GM04504 (cell line): ENCODE measurements around the gene DNAJC17.

Source experiments
- DNase-seq: peaks from one replicate; pipeline ENCODE4 v3.0.0-alpha.2; 2012; ENCODE audit warnings: low read depth

The DNAJC17 gene

GRCh38 chr15:40807028-40807887 is at the start of gene DNAJC17, which contains the start of gene ZFYVE19:
DNAJC17 (minus strand) TSS chr15:40807473; CDS start chr15:40807446, 27 bp downstream.
ZFYVE19 (plus strand) TSS chr15:40807089; CDS start chr15:40807590, 501 bp downstream.
- DNase-seq: peak; percentile 96

- no peak for DNase-seq
Observed at GRCh38 chr15:40856746-40857145, 49.5 kb upstream of the DNAJC17 start.

GRCh38 chr15:40855706-40856234 is 48.5 kb upstream of the DNAJC17 start:
- no peak for DNase-seq

GRCh38 chr15:40854161-40854560 is 46.9 kb upstream of the DNAJC17 start:
- no peak for DNase-seq

- no peak for DNase-seq
Observed at GRCh38 chr15:40853241-40853890, 46.1 kb upstream of the DNAJC17 start.

GRCh38 chr15:40852529-40852928 is 45.3 kb upstream of the DNAJC17 start:
- DNase-seq: no peak

- DNase-seq: no peak
Observed at GRCh38 chr15:40850576-40851112, 43.4 kb upstream of the DNAJC17 start.

- no peak for DNase-seq
Observed at GRCh38 chr15:40847223-40847961, 40.1 kb upstream of the DNAJC17 start.

GRCh38 chr15:40846841-40847222 is 39.6 kb upstream of the DNAJC17 start:
- no peak for DNase-seq

- DNase-seq: no peak
Observed at GRCh38 chr15:40845511-40846284, 38.4 kb upstream of the DNAJC17 start.

GRCh38 chr15:40845036-40845435 is 37.8 kb upstream of the DNAJC17 start:
- DNase-seq: no peak

- no peak for DNase-seq
Observed at GRCh38 chr15:40844696-40845030, 37.4 kb upstream of the DNAJC17 start.

- DNase-seq: no peak
Observed at GRCh38 chr15:40843885-40844695, 36.8 kb upstream of the DNAJC17 start, which contains the start of gene SPINT1. SPINT1 (plus strand) TSS chr15:40844048; CDS start chr15:40844555, 507 bp downstream.

GRCh38 chr15:40843261-40843884 is 36.1 kb upstream of the DNAJC17 start:
- DNase-seq: no peak

- no peak for DNase-seq
Observed at GRCh38 chr15:40841741-40842140, 34.5 kb upstream of the DNAJC17 start.

GRCh38 chr15:40838756-40839155 is 31.5 kb upstream of the DNAJC17 start:
- DNase-seq: no peak

- DNase-seq: no peak
Observed at GRCh38 chr15:40836020-40836419, 28.7 kb upstream of the DNAJC17 start.

GRCh38 chr15:40832903-40833302 is 25.6 kb upstream of the DNAJC17 start:
- DNase-seq: no peak

GRCh38 chr15:40831861-40832260 is 24.6 kb upstream of the DNAJC17 start:
- no peak for DNase-seq

GRCh38 chr15:40830884-40831283 is 23.6 kb upstream of the DNAJC17 start:
- DNase-seq: no peak
